Measurements from ENCODE around the gene EML4.

DNA sequence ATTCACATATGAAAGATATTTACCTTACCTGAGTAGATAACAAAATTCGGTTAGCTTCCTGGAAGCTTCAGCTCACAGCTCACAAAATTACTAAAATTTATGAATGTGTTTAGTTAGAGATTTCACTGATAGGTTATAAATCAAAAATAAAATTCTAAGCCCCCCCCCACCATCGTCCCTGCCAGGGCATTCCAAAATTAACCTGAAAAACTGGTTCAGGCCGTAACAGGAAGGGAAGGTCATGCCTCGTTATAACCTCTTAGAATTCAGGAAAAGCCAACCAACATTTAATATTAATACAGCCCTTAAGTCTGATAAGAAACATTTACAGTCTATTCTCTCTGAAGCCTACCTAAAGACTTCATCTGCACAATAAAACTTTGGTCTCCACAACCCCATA lies 143.0 kb downstream of the EML4 start:
- TF ChIP-seq, protein P1, sequence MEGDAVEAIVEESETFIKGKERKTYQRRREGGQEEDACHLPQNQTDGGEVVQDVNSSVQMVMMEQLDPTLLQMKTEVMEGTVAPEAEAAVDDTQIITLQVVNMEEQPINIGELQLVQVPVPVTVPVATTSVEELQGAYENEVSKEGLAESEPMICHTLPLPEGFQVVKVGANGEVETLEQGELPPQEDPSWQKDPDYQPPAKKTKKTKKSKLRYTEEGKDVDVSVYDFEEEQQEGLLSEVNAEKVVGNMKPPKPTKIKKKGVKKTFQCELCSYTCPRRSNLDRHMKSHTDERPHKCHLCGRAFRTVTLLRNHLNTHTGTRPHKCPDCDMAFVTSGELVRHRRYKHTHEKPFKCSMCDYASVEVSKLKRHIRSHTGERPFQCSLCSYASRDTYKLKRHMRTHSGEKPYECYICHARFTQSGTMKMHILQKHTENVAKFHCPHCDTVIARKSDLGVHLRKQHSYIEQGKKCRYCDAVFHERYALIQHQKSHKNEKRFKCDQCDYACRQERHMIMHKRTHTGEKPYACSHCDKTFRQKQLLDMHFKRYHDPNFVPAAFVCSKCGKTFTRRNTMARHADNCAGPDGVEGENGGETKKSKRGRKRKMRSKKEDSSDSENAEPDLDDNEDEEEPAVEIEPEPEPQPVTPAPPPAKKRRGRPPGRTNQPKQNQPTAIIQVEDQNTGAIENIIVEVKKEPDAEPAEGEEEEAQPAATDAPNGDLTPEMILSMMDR (conservative IDR thresholded peaks at IDR 0.05; ENCODE audit: low read depth, low read length): no peak
- no peak for TF ChIP-seq EZH2 (IDR thresholded peaks at IDR 0.05; ENCODE audit: borderline replicate concordance, low read depth, low read length, poor library complexity, severe bottlenecking)

All from A673 (cell line).